Measurements from ENCODE around the gene CHCHD5.

Gene CHCHD5

GRCh38 chr2:112585873-112586464 lies 1.6 kb downstream of the CHCHD5 start:
- Histone ChIP-seq H3K9me2 (replicated peaks; ENCODE audit: control insufficient read depth, low read length) (no peaks in the 10 kb centered on the region), H3F3A (ENCODE audit: control insufficient read depth, insufficient read depth) (peaks cover 21% of the 10 kb centered on the region), H3K4me1 (ENCODE audit: control insufficient read depth, low read length) (peaks cover 33% of the 10 kb centered on the region), H3K27ac (ENCODE audit: low read depth, low read length) (no peak overlapping the region), H3K9me3 (ENCODE audit: control insufficient read depth, insufficient read depth, low read length) (no peaks in the 10 kb centered on the region), H3K4me2 (ENCODE audit: low read length) (peak overlapping the region; percentile 82), H4K20me1 (ENCODE audit: control insufficient read depth, insufficient read depth, low read depth, low read length) (no peaks in the 10 kb centered on the region), H3K79me2 (ENCODE audit: control insufficient read depth, low read length) (peaks cover 29% of the 10 kb centered on the region), H3K27me3 (ENCODE audit: control insufficient read depth, low read length) (no peaks in the 10 kb centered on the region), H3K36me3 (ENCODE audit: control insufficient read depth, low read length) (peaks cover 14% of the 10 kb centered on the region), H3K4me3 (ENCODE audit: low read length) (no peak overlapping the region)
- TF ChIP-seq CTCF (IDR thresholded peaks at IDR 0.05; ENCODE audit: low read depth, low read length, poor library complexity, severe bottlenecking) (no peak), EZH2phosphoT487 (IDR thresholded peaks at IDR 0.05; ENCODE audit: borderline replicate concordance, low read length) (no peak)

DNA sequence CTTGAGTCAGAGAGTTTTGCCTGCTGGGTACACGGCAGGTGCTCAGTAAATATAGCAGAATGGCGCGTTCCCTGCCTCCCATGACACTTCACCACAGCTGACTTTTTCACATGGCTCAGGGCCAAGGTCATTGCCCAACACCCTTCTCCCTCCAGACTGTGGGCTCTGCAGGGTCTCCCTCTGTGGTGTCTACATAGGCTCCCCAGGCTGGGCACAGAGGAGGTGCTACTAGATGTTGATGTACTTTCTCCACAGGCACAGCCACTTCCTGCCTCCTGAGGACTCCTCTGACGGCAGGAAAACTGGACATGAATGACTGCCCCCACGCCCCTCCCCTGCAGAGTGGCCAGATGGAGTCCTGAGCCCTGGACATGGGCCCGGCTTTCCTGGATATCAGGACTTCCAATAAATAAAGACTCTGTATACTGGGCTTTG lies 4.2 kb downstream of the CHCHD5 start:
- peaks cover 14% of the 10 kb centered on the region for H3K36me3 ChIP-seq (ENCODE audit: control insufficient read depth, low read length)
- H3K27ac ChIP-seq (ENCODE audit: low read depth, low read length) = no peak overlapping the region
- H4K20me1 ChIP-seq (ENCODE audit: control insufficient read depth, insufficient read depth, low read depth, low read length) = no peaks in the 10 kb centered on the region
- H3K27me3 ChIP-seq (ENCODE audit: control insufficient read depth, low read length) = no peaks in the 10 kb centered on the region
- H3K4me1 ChIP-seq (ENCODE audit: control insufficient read depth, low read length) = peaks cover 14% of the 10 kb centered on the region
- peaks cover 21% of the 10 kb centered on the region for H3K79me2 ChIP-seq (ENCODE audit: control insufficient read depth, low read length)
- TF ChIP-seq CTCF (IDR thresholded peaks at IDR 0.05; ENCODE audit: low read depth, low read length, poor library complexity, severe bottlenecking) = no peak
- no peaks in the 10 kb centered on the region for H3K9me2 ChIP-seq (replicated peaks; ENCODE audit: control insufficient read depth, low read length)
- no peak overlapping the region for H3K4me3 ChIP-seq (ENCODE audit: low read length)
- H3F3A ChIP-seq (ENCODE audit: control insufficient read depth, insufficient read depth) = peaks cover 6% of the 10 kb centered on the region
- no peak overlapping the region for H3K4me2 ChIP-seq (ENCODE audit: low read length)
- H3K9me3 ChIP-seq (ENCODE audit: control insufficient read depth, insufficient read depth, low read length) = no peaks in the 10 kb centered on the region

DNA sequence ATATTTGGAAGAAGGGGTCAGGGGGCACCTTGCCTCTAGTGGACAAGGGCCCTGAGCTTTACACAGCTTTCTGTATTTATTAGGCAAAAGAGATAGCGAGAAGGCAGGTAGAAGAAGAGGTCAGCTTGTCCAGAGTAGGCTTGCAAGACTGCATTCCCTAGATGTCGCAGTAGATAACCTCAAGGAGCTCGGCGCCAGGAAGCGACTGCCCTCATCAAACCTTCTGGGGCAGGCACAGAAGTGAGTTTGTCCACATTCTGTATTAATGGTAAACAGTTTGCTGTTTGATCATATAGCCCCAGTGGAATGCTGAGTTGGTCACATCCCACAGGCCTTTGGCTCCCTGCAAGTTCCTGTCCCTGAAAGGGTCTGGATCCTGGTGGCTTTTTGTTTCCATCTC lies 7.0 kb downstream of the CHCHD5 start:
- TF ChIP-seq CTCF (IDR thresholded peaks at IDR 0.05; ENCODE audit: low read depth, low read length, poor library complexity, severe bottlenecking) (no peak), EZH2phosphoT487 (IDR thresholded peaks at IDR 0.05; ENCODE audit: borderline replicate concordance, low read length) (no peak)
- Histone ChIP-seq H3K27ac (ENCODE audit: low read depth, low read length) (no peak overlapping the region), H4K20me1 (ENCODE audit: control insufficient read depth, insufficient read depth, low read depth, low read length) (no peaks in the 10 kb centered on the region), H3K9me3 (ENCODE audit: control insufficient read depth, insufficient read depth, low read length) (no peaks in the 10 kb centered on the region), H3K79me2 (ENCODE audit: control insufficient read depth, low read length) (no peaks in the 10 kb centered on the region), H3K27me3 (ENCODE audit: control insufficient read depth, low read length) (no peaks in the 10 kb centered on the region), H3F3A (ENCODE audit: control insufficient read depth, insufficient read depth) (no peaks in the 10 kb centered on the region), H3K4me2 (ENCODE audit: low read length) (no peak overlapping the region), H3K4me1 (ENCODE audit: control insufficient read depth, low read length) (no peaks in the 10 kb centered on the region), H3K36me3 (ENCODE audit: control insufficient read depth, low read length) (peaks cover 10% of the 10 kb centered on the region), H3K4me3 (ENCODE audit: low read length) (no peak overlapping the region), H3K9me2 (replicated peaks; ENCODE audit: control insufficient read depth, low read length) (no peaks in the 10 kb centered on the region)

Measured in DOHH2 (cell line).